A673 (cell line): ENCODE measurements around the gene ALG1. TPM values are rescaled to one million over a fixed set of nuclear protein-coding genes. Genes with fewer than 3 reads are reported as not detected.
"Not testable (repeated sequence)": the region's sequence is repeated elsewhere in the genome, so short reads cannot be mapped to it uniquely, and the experiment has no call there.

ENCODE experiments used
- BruUV-seq: library from RNA; stranded (reverse); fragments of 400-500 nt; replicated peaks from 2 replicates; lab custom pipeline; 2021; lab: Mats Ljungman, UMichigan
- CTCF ChIA-PET: fragments of 300-600 bp; sonication (Branson Sonifier 250); formaldehyde crosslinking; loops from one replicate; lab custom pipeline; 2022; ENCODE audit warnings: antibody characterized with exemption; lab: Charles Lee
- POLR2A ChIA-PET: fragments of 300-600 bp; sonication (Branson Sonifier 250); formaldehyde crosslinking; loops from one replicate; lab custom pipeline; 2022; ENCODE audit warnings: antibody characterized with exemption; ENCODE audit not compliant: low non-redundant PET; lab: Charles Lee
- DNase-seq: peaks from one replicate; pipeline ENCODE4 v3.0.0-alpha.2; 2015; ENCODE audit warnings: low spot score
- H3K27ac ChIP-seq: fragments of 200-600 bp; sonication (generic); 2 replicates; pipeline ENCODE4 v1.5.1; 2016; ENCODE audit warnings: mixed run types, low read depth, mild to moderate bottlenecking, mixed read lengths, antibody characterized with exemption, low read length; ENCODE audit not compliant: poor library complexity, severe bottlenecking
- H3K27me3 ChIP-seq: fragments of 200-600 bp; sonication (generic); replicated peaks from 2 replicates; pipeline ENCODE4 v1.6.1; 2017; ENCODE audit warnings: mixed run types, low read depth, mild to moderate bottlenecking, mixed read lengths, antibody characterized with exemption, low read length; ENCODE audit not compliant: insufficient read depth, poor library complexity
- H3K36me3 ChIP-seq: fragments of 200-600 bp; sonication (generic); 2 replicates; pipeline ENCODE4 v1.6.1; 2016; ENCODE audit warnings: mixed run types, mild to moderate bottlenecking, mixed read lengths, antibody characterized with exemption, low read length; ENCODE audit not compliant: insufficient read depth, poor library complexity, severe bottlenecking
- H3K4me1 ChIP-seq: fragments of 200-600 bp; sonication (generic); 2 replicates; pipeline ENCODE4 v1.6.1; 2017; ENCODE audit warnings: mixed run types, mild to moderate bottlenecking, mixed read lengths, antibody characterized with exemption, low read length; ENCODE audit not compliant: insufficient read depth, poor library complexity, severe bottlenecking
- H3K4me3 ChIP-seq: fragments of 200-600 bp; sonication (generic); 2 replicates; pipeline ENCODE4 v1.5.1; 2016; ENCODE audit warnings: low read depth, mixed run types, mild to moderate bottlenecking, mixed read lengths, low read length; ENCODE audit not compliant: poor library complexity, severe bottlenecking
- H3K9me3 ChIP-seq: fragments of 200-600 bp; sonication (generic); 2 replicates; pipeline ENCODE4 v1.6.1; 2016; ENCODE audit warnings: mixed run types, low read depth, mild to moderate bottlenecking, mixed read lengths, antibody characterized with exemption, low read length; ENCODE audit not compliant: poor library complexity, severe bottlenecking
- EZH2 ChIP-seq: fragments of 200-600 bp; sonication (generic); IDR thresholded peaks from 2 replicates; pipeline ENCODE4 v1.6.1; 2017; ENCODE audit warnings: borderline replicate concordance, low read depth, mild to moderate bottlenecking, mixed read lengths, antibody characterized with exemption, low read length; ENCODE audit not compliant: poor library complexity, severe bottlenecking
- intact Hi-C: fragments of 100-400 bp; cut with micrococcal nuclease; formaldehyde crosslinking; loops from one replicate; pipeline ENCODE4 v1.10.0; 2022; ENCODE audit not compliant: unreplicated experiment
- total RNA-seq: library from RNA; stranded (reverse); gene quantifications from 2 replicates; pipeline ENCODE4 v1.2.3, GENCODE V29; 2021
- TF ChIP-seq, protein P1 (sequence below): fragments of 300-800, 200-600 bp; sonication (generic); conservative IDR thresholded peaks from 2 replicates; pipeline ENCODE4 v1.5.1; 2017; ENCODE audit warnings: low read depth, mild to moderate bottlenecking, antibody characterized with exemption, low read length, moderate library complexity, mixed read lengths

The ALG1 gene
- total RNA-seq, 1 experiment from 2014 or later, result 29.8 TPM

DNA sequence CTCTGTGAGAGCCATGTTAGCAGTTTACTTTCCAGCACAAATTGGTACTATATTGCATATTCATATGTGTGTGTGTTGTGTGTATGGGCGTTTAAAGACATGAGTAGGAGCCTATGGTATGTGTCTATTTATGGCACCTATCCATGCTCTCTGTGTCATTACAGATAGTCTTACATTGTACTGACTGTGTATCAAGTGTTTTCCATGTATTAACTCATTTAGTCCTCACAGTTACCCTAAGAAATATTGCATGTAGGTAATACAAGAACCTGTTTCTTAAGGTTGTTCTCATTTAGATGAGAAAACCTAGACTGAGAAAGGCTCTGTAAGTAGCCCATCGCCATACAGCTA is 1.6 kb downstream of the ALG1 start:
- CTCF ChIA-PET, result no interaction called here
- no peak for TF ChIP-seq EZH2
- TF ChIP-seq, protein P1, sequence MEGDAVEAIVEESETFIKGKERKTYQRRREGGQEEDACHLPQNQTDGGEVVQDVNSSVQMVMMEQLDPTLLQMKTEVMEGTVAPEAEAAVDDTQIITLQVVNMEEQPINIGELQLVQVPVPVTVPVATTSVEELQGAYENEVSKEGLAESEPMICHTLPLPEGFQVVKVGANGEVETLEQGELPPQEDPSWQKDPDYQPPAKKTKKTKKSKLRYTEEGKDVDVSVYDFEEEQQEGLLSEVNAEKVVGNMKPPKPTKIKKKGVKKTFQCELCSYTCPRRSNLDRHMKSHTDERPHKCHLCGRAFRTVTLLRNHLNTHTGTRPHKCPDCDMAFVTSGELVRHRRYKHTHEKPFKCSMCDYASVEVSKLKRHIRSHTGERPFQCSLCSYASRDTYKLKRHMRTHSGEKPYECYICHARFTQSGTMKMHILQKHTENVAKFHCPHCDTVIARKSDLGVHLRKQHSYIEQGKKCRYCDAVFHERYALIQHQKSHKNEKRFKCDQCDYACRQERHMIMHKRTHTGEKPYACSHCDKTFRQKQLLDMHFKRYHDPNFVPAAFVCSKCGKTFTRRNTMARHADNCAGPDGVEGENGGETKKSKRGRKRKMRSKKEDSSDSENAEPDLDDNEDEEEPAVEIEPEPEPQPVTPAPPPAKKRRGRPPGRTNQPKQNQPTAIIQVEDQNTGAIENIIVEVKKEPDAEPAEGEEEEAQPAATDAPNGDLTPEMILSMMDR, result no peak
- no peaks in the 10 kb centered on the region for H3K27me3 ChIP-seq

DNA sequence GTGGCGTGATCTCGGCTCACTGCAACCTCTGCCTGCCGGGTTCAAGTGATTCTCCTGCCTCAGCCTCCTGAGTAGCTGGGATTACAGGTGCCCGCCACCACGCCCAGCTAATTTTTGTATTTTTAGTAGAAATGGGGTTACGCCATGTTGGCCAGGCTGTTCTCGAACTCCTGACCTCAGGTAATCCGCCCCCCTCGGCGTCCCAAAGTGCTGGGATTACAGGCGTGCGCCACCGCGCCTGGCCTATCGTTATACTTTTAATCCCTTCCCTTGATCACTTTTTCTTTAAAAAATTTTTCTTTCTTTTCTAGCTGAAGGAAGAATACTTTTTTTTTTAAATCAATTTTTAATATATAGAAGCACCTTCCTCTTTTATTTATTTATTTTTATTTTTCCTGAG is 2.1 kb downstream of the ALG1 start:
- CTCF ChIA-PET, H3K9me3 ChIP-seq, H3K36me3 ChIP-seq, H3K27ac ChIP-seq, H3K27me3 ChIP-seq, intact Hi-C loops, POLR2A ChIA-PET, H3K4me1 ChIP-seq, H3K4me3 ChIP-seq, DNase-seq, BruUV-seq: not testable (repeated sequence)

More for the DNA sequence above, 1.6 kb downstream of the ALG1 start:
- Histone ChIP-seq H3K4me1 (peaks cover 3% of the 10 kb centered on the region), H3K9me3 (no peaks in the 10 kb centered on the region), H3K36me3 (peaks cover 6% of the 10 kb centered on the region), H3K4me3 (no peak overlapping the region), H3K27ac (no peak overlapping the region)
- POLR2A ChIA-PET, result no interaction called here
- intact Hi-C loops, result no loop called here
- DNase-seq, result no peak
- BruUV-seq, result no TSS peak

DNA sequence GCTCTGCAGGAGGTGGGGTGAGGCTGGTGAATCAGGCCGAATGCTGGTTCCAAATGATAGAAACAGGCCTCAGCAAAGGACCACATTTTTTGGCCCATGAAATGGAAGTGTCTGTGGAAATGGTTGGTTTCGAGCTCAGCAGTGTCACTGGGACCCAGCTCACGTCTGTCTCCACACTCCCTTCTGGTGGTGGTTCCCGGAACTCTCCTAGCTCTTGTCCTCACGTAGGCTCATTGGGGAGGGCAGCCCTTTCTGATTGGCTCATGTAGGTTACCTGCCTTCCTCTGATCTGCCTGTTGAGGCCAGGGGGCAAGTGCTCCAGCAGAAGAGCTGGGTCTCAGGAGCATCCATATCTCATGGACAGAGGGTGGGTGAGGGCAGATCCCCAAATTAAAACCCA is 4.0 kb downstream of the ALG1 start:
- Histone ChIP-seq H3K27me3 (no peaks in the 10 kb centered on the region), H3K36me3 (peaks cover 6% of the 10 kb centered on the region), H3K9me3 (no peaks in the 10 kb centered on the region), H3K4me3 (no peak overlapping the region), H3K27ac (no peak overlapping the region), H3K4me1 (peaks cover 3% of the 10 kb centered on the region)
- ChIA-PET CTCF (no interaction called here), POLR2A (no interaction called here)
- DNase-seq, result no peak
- BruUV-seq, result no TSS peak
- intact Hi-C loops, result no loop called here
- TF ChIP-seq EZH2, result no peak
- TF ChIP-seq, protein P1, result no peak

- Histone ChIP-seq H3K4me1 (peaks cover 3% of the 10 kb centered on the region), H3K36me3 (peaks cover 6% of the 10 kb centered on the region), H3K4me3 (no peak overlapping the region), H3K27ac (no peak overlapping the region), H3K27me3 (no peaks in the 10 kb centered on the region), H3K9me3 (no peaks in the 10 kb centered on the region)
- no TSS peak for BruUV-seq
- ChIA-PET CTCF (no interaction called here), POLR2A (no interaction called here)
- no peak for TF ChIP-seq EZH2
- TF ChIP-seq, protein P1, result no peak
- DNase-seq, result no peak
- intact Hi-C loops, result no loop called here
Measured at GRCh38 chr16:5077304-5077703, 5.7 kb downstream of the ALG1 start.
